NB4 (cell line): ENCODE data around the gene EPB41L5.

Experiments
- POLR2A ChIP-seq: IDR thresholded peaks from 2 replicates; pipeline ENCODE4 v1.6.1; 2011; ENCODE audit warnings: mild to moderate bottlenecking; ENCODE audit not compliant: insufficient read length; ENCODE audit errors: extremely low read depth
- TF ChIP-seq, protein P1 (sequence below): IDR thresholded peaks from one replicate; pipeline ENCODE4 v1.5.1; 2012; ENCODE audit warnings: low read depth, low read length
- TF ChIP-seq, protein P2 (sequence below): IDR thresholded peaks from 2 replicates; pipeline ENCODE4 v1.6.1; 2011; ENCODE audit warnings: low read depth, low read length

DNA sequence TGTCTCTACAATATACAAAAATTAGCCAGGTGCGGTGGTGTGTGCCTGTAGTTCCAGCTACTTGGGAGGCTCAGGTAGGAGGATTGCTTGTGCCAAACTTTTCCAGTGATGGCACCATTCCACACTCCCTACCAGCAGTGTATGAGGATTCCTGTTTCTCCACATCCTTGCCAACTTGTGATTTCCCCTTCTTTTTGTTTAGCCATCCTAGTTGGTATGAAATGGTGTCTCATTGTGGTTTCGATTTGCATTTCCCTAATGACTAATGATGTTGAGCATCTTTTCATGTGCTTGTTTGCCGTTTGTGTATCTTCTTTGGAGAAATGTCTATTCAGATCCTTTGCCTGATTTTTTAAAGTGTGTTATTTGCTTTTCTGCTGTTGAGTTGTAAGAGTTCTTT is 41.0 kb downstream of the EPB41L5 start:
- TF ChIP-seq, protein P1, sequence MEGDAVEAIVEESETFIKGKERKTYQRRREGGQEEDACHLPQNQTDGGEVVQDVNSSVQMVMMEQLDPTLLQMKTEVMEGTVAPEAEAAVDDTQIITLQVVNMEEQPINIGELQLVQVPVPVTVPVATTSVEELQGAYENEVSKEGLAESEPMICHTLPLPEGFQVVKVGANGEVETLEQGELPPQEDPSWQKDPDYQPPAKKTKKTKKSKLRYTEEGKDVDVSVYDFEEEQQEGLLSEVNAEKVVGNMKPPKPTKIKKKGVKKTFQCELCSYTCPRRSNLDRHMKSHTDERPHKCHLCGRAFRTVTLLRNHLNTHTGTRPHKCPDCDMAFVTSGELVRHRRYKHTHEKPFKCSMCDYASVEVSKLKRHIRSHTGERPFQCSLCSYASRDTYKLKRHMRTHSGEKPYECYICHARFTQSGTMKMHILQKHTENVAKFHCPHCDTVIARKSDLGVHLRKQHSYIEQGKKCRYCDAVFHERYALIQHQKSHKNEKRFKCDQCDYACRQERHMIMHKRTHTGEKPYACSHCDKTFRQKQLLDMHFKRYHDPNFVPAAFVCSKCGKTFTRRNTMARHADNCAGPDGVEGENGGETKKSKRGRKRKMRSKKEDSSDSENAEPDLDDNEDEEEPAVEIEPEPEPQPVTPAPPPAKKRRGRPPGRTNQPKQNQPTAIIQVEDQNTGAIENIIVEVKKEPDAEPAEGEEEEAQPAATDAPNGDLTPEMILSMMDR = no peak
- TF ChIP-seq, protein P2, sequence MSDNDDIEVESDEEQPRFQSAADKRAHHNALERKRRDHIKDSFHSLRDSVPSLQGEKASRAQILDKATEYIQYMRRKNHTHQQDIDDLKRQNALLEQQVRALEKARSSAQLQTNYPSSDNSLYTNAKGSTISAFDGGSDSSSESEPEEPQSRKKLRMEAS = no peak
- no peak for TF ChIP-seq POLR2A
